Measurements from ENCODE around the gene SMAD3.
A peak's percentile ranks its signal among the peaks of the same experiment; 100 is the strongest.

SMAD3 gene

GRCh38 chr15:67080900-67081431 lies 15.6 kb downstream of the SMAD3 start:
- DNase-seq (ENCODE audit: low read depth) = peak; percentile 92

- DNase-seq (ENCODE audit: low read depth) = no peak
Measured at GRCh38 chr15:67082007-67082536, 16.7 kb downstream of the SMAD3 start.

GRCh38 chr15:67083135-67083762 lies 17.8 kb downstream of the SMAD3 start:
- DNase-seq (ENCODE audit: low read depth) = no peak

- DNase-seq (ENCODE audit: low read depth) = no peak
Measured at GRCh38 chr15:67084561-67084960, 19.2 kb downstream of the SMAD3 start.

GRCh38 chr15:67085237-67085817 lies 19.9 kb downstream of the SMAD3 start:
- DNase-seq (ENCODE audit: low read depth) = no peak

- DNase-seq (ENCODE audit: low read depth) = peak; percentile 93
Measured at GRCh38 chr15:67085818-67086636, 20.6 kb downstream of the SMAD3 start.

- no peak for DNase-seq (ENCODE audit: low read depth)
Measured at GRCh38 chr15:67086637-67086914, 21.2 kb downstream of the SMAD3 start.

- DNase-seq (ENCODE audit: low read depth) = no peak
Measured at GRCh38 chr15:67087507-67088172, 22.2 kb downstream of the SMAD3 start.

- no peak for DNase-seq (ENCODE audit: low read depth)
Measured at GRCh38 chr15:67089217-67090193, 24.1 kb downstream of the SMAD3 start.

- no peak for DNase-seq (ENCODE audit: low read depth)
Measured at GRCh38 chr15:67090297-67091070, 25.1 kb downstream of the SMAD3 start.

GRCh38 chr15:67091071-67091979 lies 25.9 kb downstream of the SMAD3 start:
- no peak for DNase-seq (ENCODE audit: low read depth)

GRCh38 chr15:67091980-67092677 lies 26.7 kb downstream of the SMAD3 start:
- DNase-seq (ENCODE audit: low read depth) = no peak

- no peak for DNase-seq (ENCODE audit: low read depth)
Measured at GRCh38 chr15:67092752-67093503, 27.5 kb downstream of the SMAD3 start.

GRCh38 chr15:67093504-67093862 lies 28.1 kb downstream of the SMAD3 start:
- no peak for DNase-seq (ENCODE audit: low read depth)

- DNase-seq (ENCODE audit: low read depth) = no peak
Measured at GRCh38 chr15:67094001-67094826, 28.8 kb downstream of the SMAD3 start.

GRCh38 chr15:67095912-67096311 lies 30.5 kb downstream of the SMAD3 start:
- no peak for DNase-seq (ENCODE audit: low read depth)

Measured in GM04503 (cell line).